Measurements from ENCODE around the gene MAD1L1. TPM values are rescaled to one million over a fixed set of nuclear protein-coding genes. Genes with fewer than 3 reads are reported as not detected.

Gene MAD1L1
- total and polyA plus RNA-seq, 2 of the 4 experiments (the other 2 are of a cell fraction), result 29.0 to 40.9 TPM

GRCh38 chr7:1935176-1936005 is 297.4 kb downstream of the MAD1L1 start:
- in situ Hi-C loops (cut with MboI; ENCODE audit: low sequenced_read_pairs), result no loop called here
- CTCF ChIA-PET, result no interaction called here
- 100% methylated on average over 4 of the region's 21 CpGs; no CpG with 5 or more reads in 1 of the 2 experiments for WGBS, 2 experiments (ENCODE audit: extremely low coverage in 2 of 2, insufficient read length in 1 of 2)
- TF ChIP-seq ELK1 (IDR thresholded peaks at IDR 0.05; ENCODE audit: borderline replicate concordance, low read depth, low read length) (no peak), BHLHE40 (IDR thresholded peaks at IDR 0.05; ENCODE audit: low read depth, low read length) (no peak), RFX5 (IDR thresholded peaks at IDR 0.05; ENCODE audit: low read depth, low read length) (no peak), RAD21 (IDR thresholded peaks at IDR 0.05; ENCODE audit: low read length) (no peak), POLR2A (IDR thresholded peaks at IDR 0.05; ENCODE audit: low read depth, low read length) (no peak), MXI1 (IDR thresholded peaks at IDR 0.05; ENCODE audit: borderline replicate concordance, low read depth, low read length) (no peak), CEBPB (IDR thresholded peaks at IDR 0.05; ENCODE audit: low read depth, low read length) (no peak), SMC3 (IDR thresholded peaks at IDR 0.05; ENCODE audit: low read depth, low read length) (no peak), MAFK (IDR thresholded peaks at IDR 0.05; ENCODE audit: low read depth, low read length) (no peak), NFE2L2 (IDR thresholded peaks at IDR 0.05; ENCODE audit: low read depth, low read length) (no peak), MAZ (IDR thresholded peaks at IDR 0.05; ENCODE audit: borderline replicate concordance, low read depth, low read length) (no peak), CTCF (conservative IDR thresholded peaks at IDR 0.05; ENCODE audit: low read depth, low read length) (no peak), RCOR1 (IDR thresholded peaks at IDR 0.05; ENCODE audit: insufficient replicate concordance, low read length) (no peak), FOS (IDR thresholded peaks at IDR 0.05; ENCODE audit: low read depth, low read length) (no peak)
- TF ChIP-seq, protein P1, sequence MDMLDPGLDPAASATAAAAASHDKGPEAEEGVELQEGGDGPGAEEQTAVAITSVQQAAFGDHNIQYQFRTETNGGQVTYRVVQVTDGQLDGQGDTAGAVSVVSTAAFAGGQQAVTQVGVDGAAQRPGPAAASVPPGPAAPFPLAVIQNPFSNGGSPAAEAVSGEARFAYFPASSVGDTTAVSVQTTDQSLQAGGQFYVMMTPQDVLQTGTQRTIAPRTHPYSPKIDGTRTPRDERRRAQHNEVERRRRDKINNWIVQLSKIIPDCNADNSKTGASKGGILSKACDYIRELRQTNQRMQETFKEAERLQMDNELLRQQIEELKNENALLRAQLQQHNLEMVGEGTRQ (IDR thresholded peaks at IDR 0.05; ENCODE audit: low read depth, low read length), result no peak

More at GRCh38 chr7:1935176-1936005, 297.4 kb downstream of the MAD1L1 start:
- H4K20me1 ChIP-seq (ENCODE audit: insufficient read depth, low read length), result no peaks in the 10 kb centered on the region
- H2BK15ac ChIP-seq (ENCODE audit: low read depth, low read length), result no peak overlapping the region
- dilution Hi-C loops (cut with HindIII; ENCODE audit: low sequenced_read_pairs, unreplicated experiment), result no loop called here
- no peak overlapping the region for H2AFZ ChIP-seq (replicated peaks; ENCODE audit: low read length, poor library complexity)
- H3K27me3 ChIP-seq (ENCODE audit: control insufficient read depth, insufficient read depth, low read length), result no peaks in the 10 kb centered on the region
- no peaks in the 10 kb centered on the region for H3K36me3 ChIP-seq (ENCODE audit: control insufficient read depth, insufficient read depth, low read length)
- no peak overlapping the region for H2BK120ac ChIP-seq (ENCODE audit: low read depth, low read length)
- no peak overlapping the region for H3K23ac ChIP-seq (ENCODE audit: low read depth, low read length)
- H2AK9ac ChIP-seq (replicated peaks; ENCODE audit: low read depth, low read length, poor library complexity), result no peak overlapping the region
- no peak overlapping the region for H4K8ac ChIP-seq (ENCODE audit: low read depth in 2 of 2, low read length in 2 of 2)
- H3K9me3 ChIP-seq (ENCODE audit: control insufficient read depth, insufficient read depth, low read length), result no peaks in the 10 kb centered on the region
- DNase-seq, result no peak
- no peak overlapping the region for H2AK5ac ChIP-seq (ENCODE audit: low read depth, low read length)
- no peak overlapping the region for H3K56ac ChIP-seq (ENCODE audit: extremely low read depth, insufficient read depth, low read length)
- H3K4me3 ChIP-seq (ENCODE audit: insufficient read depth, low read depth, low read length), result no peak overlapping the region
- ATAC-seq (ENCODE audit: low read depth), result no peak
- peaks cover 3% of the 10 kb centered on the region for H3K4me1 ChIP-seq (ENCODE audit: control insufficient read depth, insufficient read depth, low read length)
- H2BK20ac ChIP-seq (ENCODE audit: low read depth, low read length), result no peak overlapping the region
- intact Hi-C loops (cut with micrococcal nuclease), result no loop called here
- H4K5ac ChIP-seq (ENCODE audit: low read depth, low read length), result no peak overlapping the region
- H2BK5ac ChIP-seq (ENCODE audit: low read depth, low read length, poor library complexity, severe bottlenecking), result no peak overlapping the region
- POLR2A ChIA-PET (ENCODE audit: unreplicated experiment), result no interaction called here
- H3K4ac ChIP-seq (ENCODE audit: low read depth, low read length), result no peak overlapping the region
- H3K9me1 ChIP-seq (ENCODE audit: insufficient read depth, low read length), result no peaks in the 10 kb centered on the region
- no peak overlapping the region for H4K91ac ChIP-seq (ENCODE audit: insufficient read depth, low read depth, low read length)
- no TSS peak for BruUV-seq (replicated peaks)
- H3K79me1 ChIP-seq (ENCODE audit: low read depth in 1 of 2, low read length in 2 of 2), result peaks cover 0 to 5% of the 10 kb centered on the region in 2 experiments; a peak in 2 of 4 replicates
- no peak overlapping the region for H3K4me2 ChIP-seq (ENCODE audit: low read depth, low read length)
- no peak overlapping the region for H3K27ac ChIP-seq (ENCODE audit: insufficient read depth, low read length)
- no peak overlapping the region for H3K18ac ChIP-seq (ENCODE audit: low read depth, low read length)
- H3K14ac ChIP-seq (replicated peaks; ENCODE audit: low read depth, low read length), result no peak overlapping the region
- H3K9ac ChIP-seq (ENCODE audit: low read depth, low read length), result no peak overlapping the region
